MM.1S (cell line): ENCODE data around the gene DMKN.

Experiments used
- EZH2 ChIP-seq: fragments of 300-600 bp; sonication (generic); optimal IDR thresholded peaks from 2 replicates; pipeline ENCODE3; 2017; ENCODE audit warnings: low read depth, mild to moderate bottlenecking, antibody characterized with exemption, low read length, mixed read lengths
- EZH2phosphoT487 ChIP-seq: fragments of 300-600 bp; sonication (generic); IDR thresholded peaks from 2 replicates; pipeline ENCODE4 v1.6.1; 2018; ENCODE audit warnings: antibody characterized with exemption, low read length
- TF ChIP-seq, protein P1 (sequence below): fragments of 300-600 bp; sonication (generic); IDR thresholded peaks from 2 replicates; pipeline ENCODE4 v1.5.1; 2016; ENCODE audit warnings: antibody characterized with exemption, low read length, mixed read lengths

- TF ChIP-seq, protein P1, sequence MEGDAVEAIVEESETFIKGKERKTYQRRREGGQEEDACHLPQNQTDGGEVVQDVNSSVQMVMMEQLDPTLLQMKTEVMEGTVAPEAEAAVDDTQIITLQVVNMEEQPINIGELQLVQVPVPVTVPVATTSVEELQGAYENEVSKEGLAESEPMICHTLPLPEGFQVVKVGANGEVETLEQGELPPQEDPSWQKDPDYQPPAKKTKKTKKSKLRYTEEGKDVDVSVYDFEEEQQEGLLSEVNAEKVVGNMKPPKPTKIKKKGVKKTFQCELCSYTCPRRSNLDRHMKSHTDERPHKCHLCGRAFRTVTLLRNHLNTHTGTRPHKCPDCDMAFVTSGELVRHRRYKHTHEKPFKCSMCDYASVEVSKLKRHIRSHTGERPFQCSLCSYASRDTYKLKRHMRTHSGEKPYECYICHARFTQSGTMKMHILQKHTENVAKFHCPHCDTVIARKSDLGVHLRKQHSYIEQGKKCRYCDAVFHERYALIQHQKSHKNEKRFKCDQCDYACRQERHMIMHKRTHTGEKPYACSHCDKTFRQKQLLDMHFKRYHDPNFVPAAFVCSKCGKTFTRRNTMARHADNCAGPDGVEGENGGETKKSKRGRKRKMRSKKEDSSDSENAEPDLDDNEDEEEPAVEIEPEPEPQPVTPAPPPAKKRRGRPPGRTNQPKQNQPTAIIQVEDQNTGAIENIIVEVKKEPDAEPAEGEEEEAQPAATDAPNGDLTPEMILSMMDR: no peak
- TF ChIP-seq EZH2 (no peak), EZH2phosphoT487 (no peak)
These were observed 10.9 kb upstream of the DMKN start for GRCh38 chr19:35524181-35524837.
